Measurements from ENCODE around the gene ERI3.

The ERI3 gene

GRCh38 chr1:44222397-44223186 lies 132.5 kb downstream of the ERI3 start:
- DNase-seq (ENCODE audit: low read depth), result no peak
- no peak overlapping the region for H3K4me3 ChIP-seq (ENCODE audit: low read length)
- TF ChIP-seq, protein P1, sequence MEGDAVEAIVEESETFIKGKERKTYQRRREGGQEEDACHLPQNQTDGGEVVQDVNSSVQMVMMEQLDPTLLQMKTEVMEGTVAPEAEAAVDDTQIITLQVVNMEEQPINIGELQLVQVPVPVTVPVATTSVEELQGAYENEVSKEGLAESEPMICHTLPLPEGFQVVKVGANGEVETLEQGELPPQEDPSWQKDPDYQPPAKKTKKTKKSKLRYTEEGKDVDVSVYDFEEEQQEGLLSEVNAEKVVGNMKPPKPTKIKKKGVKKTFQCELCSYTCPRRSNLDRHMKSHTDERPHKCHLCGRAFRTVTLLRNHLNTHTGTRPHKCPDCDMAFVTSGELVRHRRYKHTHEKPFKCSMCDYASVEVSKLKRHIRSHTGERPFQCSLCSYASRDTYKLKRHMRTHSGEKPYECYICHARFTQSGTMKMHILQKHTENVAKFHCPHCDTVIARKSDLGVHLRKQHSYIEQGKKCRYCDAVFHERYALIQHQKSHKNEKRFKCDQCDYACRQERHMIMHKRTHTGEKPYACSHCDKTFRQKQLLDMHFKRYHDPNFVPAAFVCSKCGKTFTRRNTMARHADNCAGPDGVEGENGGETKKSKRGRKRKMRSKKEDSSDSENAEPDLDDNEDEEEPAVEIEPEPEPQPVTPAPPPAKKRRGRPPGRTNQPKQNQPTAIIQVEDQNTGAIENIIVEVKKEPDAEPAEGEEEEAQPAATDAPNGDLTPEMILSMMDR (conservative IDR thresholded peaks at IDR 0.05; ENCODE audit: low read length), result no peak

- TF ChIP-seq, protein P1 (conservative IDR thresholded peaks at IDR 0.05; ENCODE audit: low read length), result no peak
- DNase-seq (ENCODE audit: low read depth), result no peak
- no peak overlapping the region for H3K4me3 ChIP-seq (ENCODE audit: low read length)
Measured at GRCh38 chr1:44221769-44222168, 133.3 kb downstream of the ERI3 start.

- H3K4me3 ChIP-seq (ENCODE audit: low read length), result no peak overlapping the region
- no peak for DNase-seq (ENCODE audit: low read depth)
- TF ChIP-seq, protein P1 (conservative IDR thresholded peaks at IDR 0.05; ENCODE audit: low read length), result no peak
Measured at GRCh38 chr1:44220755-44221154, 134.3 kb downstream of the ERI3 start.

DNA sequence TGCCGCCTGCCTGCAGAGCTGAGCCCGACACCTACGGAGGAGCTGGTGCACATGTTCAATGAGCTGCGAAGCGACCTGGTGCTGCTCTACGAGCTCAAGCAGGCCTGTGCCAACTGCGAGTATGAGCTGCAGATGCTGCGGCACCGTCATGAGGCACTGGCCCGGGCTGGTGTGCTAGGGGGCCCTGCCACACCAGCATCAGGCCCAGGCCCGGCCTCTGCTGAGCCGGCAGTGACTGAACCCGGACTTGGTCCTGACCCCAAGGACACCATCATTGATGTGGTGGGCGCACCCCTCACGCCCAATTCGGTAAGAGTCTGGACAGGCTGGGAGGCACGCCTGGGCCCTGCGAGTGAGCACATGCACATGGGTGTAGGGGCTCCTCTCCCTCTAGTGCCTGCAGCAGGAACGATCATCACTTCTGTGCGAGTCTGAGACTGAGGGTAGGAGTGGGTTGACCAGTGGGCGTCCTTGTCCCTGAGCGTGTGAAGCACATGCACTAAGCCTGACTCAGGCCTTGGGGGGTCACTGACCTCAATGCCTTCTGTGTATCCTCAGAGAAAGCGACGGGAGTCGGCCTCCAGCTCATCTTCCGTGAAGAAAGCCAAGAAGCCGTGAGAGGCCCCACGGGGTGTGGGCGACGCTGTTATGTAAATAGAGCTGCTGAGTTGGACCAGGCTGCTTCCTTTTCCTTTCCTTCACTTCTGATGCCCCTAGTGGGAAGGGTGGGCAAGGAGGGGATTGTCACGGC lies 134.9 kb downstream of the ERI3 start:
- DNase-seq (ENCODE audit: low read depth), result peak; percentile 31
- TF ChIP-seq, protein P1 (conservative IDR thresholded peaks at IDR 0.05; ENCODE audit: low read length), result no peak
- no peak overlapping the region for H3K4me3 ChIP-seq (ENCODE audit: low read length)

DNA sequence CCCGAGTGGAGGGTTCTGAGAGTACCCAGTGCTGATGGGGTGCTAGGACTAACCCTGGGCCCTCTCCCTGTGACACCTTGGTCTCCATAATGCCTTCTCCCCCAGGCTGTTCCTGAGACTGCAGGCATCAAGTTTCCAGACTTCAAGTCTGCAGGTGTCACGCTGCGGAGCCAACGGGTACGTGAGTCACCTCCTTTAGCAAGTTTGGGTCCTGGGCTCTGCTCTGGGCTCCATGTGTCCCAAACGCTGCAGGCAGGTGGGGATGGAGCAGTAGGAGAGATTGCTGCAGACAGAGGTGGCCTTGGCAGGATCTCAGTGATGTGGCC lies 135.8 kb downstream of the ERI3 start:
- H3K4me3 ChIP-seq (ENCODE audit: low read length), result no peak overlapping the region
- DNase-seq (ENCODE audit: low read depth), result no peak
- TF ChIP-seq, protein P1 (conservative IDR thresholded peaks at IDR 0.05; ENCODE audit: low read length), result no peak

DNA sequence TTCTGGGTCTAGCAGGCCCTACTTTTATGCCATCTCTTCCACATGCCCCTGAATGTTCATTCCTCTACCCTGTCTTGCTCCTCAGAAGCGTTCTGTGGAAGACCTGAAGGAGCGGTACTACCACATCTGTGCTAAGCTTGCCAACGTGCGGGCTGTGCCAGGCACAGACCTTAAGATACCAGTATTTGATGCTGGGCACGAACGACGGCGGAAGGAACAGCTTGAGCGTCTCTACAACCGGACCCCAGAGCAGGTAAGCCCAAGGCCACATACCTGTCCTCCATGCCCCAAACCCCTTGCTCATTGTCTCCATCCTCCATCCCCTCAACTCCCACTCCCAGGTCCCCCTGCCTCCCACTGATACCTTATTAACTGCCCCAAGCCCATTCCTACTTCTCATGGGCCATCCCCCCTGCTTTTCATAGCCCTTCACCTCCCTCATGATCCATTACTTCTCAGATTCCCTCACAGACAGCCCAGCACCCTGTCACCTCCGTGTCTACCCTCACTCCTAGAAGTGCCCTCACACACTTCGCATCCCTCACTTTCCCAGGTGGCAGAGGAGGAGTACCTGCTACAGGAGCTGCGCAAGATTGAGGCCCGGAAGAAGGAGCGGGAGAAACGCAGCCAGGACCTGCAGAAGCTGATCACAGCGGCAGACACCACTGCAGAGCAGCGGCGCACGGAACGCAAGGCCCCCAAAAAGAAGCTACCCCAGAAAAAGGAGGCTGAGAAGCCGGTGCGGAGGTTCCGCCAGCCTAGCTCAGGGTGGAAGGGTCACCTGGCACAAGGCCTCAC lies 136.4 kb downstream of the ERI3 start:
- DNase-seq (ENCODE audit: low read depth), result no peak
- TF ChIP-seq, protein P1 (conservative IDR thresholded peaks at IDR 0.05; ENCODE audit: low read length), result no peak
- H3K4me3 ChIP-seq (ENCODE audit: low read length), result no peak overlapping the region

Measured in AG10803 (cell line).